HG03039 (cell line): ENCODE results near the gene SMARCA4.

ENCODE experiments used
- ATAC-seq: cut with Tn5 transposase; IDR thresholded peaks from one replicate; pipeline ENCODE4 v1.9.1; 2021; ENCODE audit warnings: mild to moderate bottlenecking, moderate library complexity; ENCODE audit not compliant: unreplicated experiment

The SMARCA4 gene

GRCh38 chr19:11028146-11028545, 67.3 kb downstream of the SMARCA4 start:
- ATAC-seq, result no peak

- no peak for ATAC-seq
Measured at GRCh38 chr19:11031421-11032070, 70.7 kb downstream of the SMARCA4 start.

- no peak for ATAC-seq
Measured at GRCh38 chr19:11033251-11033650, 72.4 kb downstream of the SMARCA4 start.

- ATAC-seq, result no peak
Measured at GRCh38 chr19:11033763-11034162, 72.9 kb downstream of the SMARCA4 start.

GRCh38 chr19:11034449-11035213, 73.8 kb downstream of the SMARCA4 start:
- ATAC-seq, result no peak

- peak; percentile 74 for ATAC-seq
Measured at GRCh38 chr19:11035441-11036377, 74.9 kb downstream of the SMARCA4 start.

- no peak for ATAC-seq
Measured at GRCh38 chr19:11038511-11038910, 77.7 kb downstream of the SMARCA4 start.

GRCh38 chr19:11041194-11041593, 80.4 kb downstream of the SMARCA4 start:
- no peak for ATAC-seq

GRCh38 chr19:11041966-11042627, 81.3 kb downstream of the SMARCA4 start:
- ATAC-seq, result no peak

GRCh38 chr19:11044431-11044830, 83.6 kb downstream of the SMARCA4 start:
- ATAC-seq, result no peak

GRCh38 chr19:11045536-11045935, 84.7 kb downstream of the SMARCA4 start:
- ATAC-seq, result no peak

- ATAC-seq, result no peak
Measured at GRCh38 chr19:11046605-11047354, 86.0 kb downstream of the SMARCA4 start.

GRCh38 chr19:11047866-11048265, 87.0 kb downstream of the SMARCA4 start:
- ATAC-seq, result no peak

- no peak for ATAC-seq
Measured at GRCh38 chr19:11050323-11051114, 89.7 kb downstream of the SMARCA4 start.

GRCh38 chr19:11053817-11054195, 93.0 kb downstream of the SMARCA4 start:
- ATAC-seq, result no peak

- ATAC-seq, result no peak
Measured at GRCh38 chr19:11054200-11054599, 93.4 kb downstream of the SMARCA4 start.

- ATAC-seq, result no peak
Measured at GRCh38 chr19:11054628-11055027, 93.8 kb downstream of the SMARCA4 start.

- no peak for ATAC-seq
Measured at GRCh38 chr19:11058246-11059030, 97.6 kb downstream of the SMARCA4 start.
